Thyroid gland (tissue), 4 donors: ENCODE data around the gene GNG14.

Experiments used
- POLR2A ChIP-seq, 2 donors: fragments of 450-650 bp; IDR thresholded peaks; one replicate each; pipeline ENCODE4 v1.6.1; 2017; ENCODE audit warnings: antibody characterized with exemption in 2 of 2, mild to moderate bottlenecking in 2 of 2, moderate library complexity in 1 of 2
- TF ChIP-seq, protein P1 (sequence below), 6 experiments: fragments of 200-600 bp in 3 of 6; fragments of 450-650 bp in 3 of 6; sonication (generic) in 3 of 6; IDR thresholded peaks; one replicate each; pipeline ENCODE4 v1.5.1; 2016 to 2019; ENCODE audit warnings: antibody characterized with exemption in 6 of 6, mild to moderate bottlenecking in 2 of 6, inconsistent platforms in 1 of 6, moderate library complexity in 1 of 6

DNA sequence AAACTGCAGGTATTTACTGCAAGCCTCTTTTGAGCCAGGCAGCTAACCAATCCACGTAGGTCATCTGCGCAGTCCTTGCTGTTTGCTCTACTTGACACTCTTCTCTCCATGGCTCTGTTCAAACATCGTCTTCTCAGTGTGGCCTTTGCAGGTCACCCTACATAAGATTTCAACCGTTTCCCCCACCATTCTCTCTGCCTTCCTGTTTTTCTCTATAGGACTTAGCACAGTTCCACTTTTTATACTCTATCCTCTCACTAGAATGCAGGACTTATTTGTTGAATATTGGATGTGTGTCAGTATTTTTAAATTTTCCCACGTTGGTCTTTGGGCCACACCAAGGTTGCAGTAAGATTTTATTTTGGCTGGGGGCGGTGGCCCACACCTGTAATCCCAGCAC lies 10.3 kb downstream of the GNG14 start:
- TF ChIP-seq, protein P1, sequence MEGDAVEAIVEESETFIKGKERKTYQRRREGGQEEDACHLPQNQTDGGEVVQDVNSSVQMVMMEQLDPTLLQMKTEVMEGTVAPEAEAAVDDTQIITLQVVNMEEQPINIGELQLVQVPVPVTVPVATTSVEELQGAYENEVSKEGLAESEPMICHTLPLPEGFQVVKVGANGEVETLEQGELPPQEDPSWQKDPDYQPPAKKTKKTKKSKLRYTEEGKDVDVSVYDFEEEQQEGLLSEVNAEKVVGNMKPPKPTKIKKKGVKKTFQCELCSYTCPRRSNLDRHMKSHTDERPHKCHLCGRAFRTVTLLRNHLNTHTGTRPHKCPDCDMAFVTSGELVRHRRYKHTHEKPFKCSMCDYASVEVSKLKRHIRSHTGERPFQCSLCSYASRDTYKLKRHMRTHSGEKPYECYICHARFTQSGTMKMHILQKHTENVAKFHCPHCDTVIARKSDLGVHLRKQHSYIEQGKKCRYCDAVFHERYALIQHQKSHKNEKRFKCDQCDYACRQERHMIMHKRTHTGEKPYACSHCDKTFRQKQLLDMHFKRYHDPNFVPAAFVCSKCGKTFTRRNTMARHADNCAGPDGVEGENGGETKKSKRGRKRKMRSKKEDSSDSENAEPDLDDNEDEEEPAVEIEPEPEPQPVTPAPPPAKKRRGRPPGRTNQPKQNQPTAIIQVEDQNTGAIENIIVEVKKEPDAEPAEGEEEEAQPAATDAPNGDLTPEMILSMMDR (IDR thresholded peaks at IDR 0.05) = no peak
- TF ChIP-seq POLR2A (IDR thresholded peaks at IDR 0.05) = no peak
